Measurements from ENCODE around the gene TRIM44. TPM values are rescaled to one million over a fixed set of nuclear protein-coding genes. Genes with fewer than 3 reads are reported as not detected.

Gene TRIM44
- total RNA-seq, 1 donor from 2014 or later = 67.0 TPM

- Mint-ChIP-seq H3K4me3 (no peak overlapping the region), H3K9me3 (no peaks in the 10 kb centered on the region), H3K27ac (no peak overlapping the region), H3K4me1 (peaks cover 3% of the 10 kb centered on the region), H3K27me3 (no peaks in the 10 kb centered on the region), H3K36me3 (ENCODE audit: low read depth) (peaks cover 33% of the 10 kb centered on the region)
- intact Hi-C loops (cut with micrococcal nuclease) = no loop called here
- CTCF ChIA-PET = interaction anchor here (1.2 kb wide), 1 partner anchor 30 kb away, joined by 4 read pairs; no protein-coding TSS in a partner anchor
- no peak for ATAC-seq (ENCODE audit: low read depth)
- DNase-seq = no peak
- POLR2A ChIA-PET = interaction anchor here (0.6 kb wide), 1 partner anchor 307 kb away, joined by 3 read pairs; no protein-coding TSS in a partner anchor
- TF ChIP-seq, protein P1, sequence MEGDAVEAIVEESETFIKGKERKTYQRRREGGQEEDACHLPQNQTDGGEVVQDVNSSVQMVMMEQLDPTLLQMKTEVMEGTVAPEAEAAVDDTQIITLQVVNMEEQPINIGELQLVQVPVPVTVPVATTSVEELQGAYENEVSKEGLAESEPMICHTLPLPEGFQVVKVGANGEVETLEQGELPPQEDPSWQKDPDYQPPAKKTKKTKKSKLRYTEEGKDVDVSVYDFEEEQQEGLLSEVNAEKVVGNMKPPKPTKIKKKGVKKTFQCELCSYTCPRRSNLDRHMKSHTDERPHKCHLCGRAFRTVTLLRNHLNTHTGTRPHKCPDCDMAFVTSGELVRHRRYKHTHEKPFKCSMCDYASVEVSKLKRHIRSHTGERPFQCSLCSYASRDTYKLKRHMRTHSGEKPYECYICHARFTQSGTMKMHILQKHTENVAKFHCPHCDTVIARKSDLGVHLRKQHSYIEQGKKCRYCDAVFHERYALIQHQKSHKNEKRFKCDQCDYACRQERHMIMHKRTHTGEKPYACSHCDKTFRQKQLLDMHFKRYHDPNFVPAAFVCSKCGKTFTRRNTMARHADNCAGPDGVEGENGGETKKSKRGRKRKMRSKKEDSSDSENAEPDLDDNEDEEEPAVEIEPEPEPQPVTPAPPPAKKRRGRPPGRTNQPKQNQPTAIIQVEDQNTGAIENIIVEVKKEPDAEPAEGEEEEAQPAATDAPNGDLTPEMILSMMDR (IDR thresholded peaks at IDR 0.05) = no peak
Measured at GRCh38 chr11:35792148-35792845, 129.7 kb downstream of the TRIM44 start.

DNA sequence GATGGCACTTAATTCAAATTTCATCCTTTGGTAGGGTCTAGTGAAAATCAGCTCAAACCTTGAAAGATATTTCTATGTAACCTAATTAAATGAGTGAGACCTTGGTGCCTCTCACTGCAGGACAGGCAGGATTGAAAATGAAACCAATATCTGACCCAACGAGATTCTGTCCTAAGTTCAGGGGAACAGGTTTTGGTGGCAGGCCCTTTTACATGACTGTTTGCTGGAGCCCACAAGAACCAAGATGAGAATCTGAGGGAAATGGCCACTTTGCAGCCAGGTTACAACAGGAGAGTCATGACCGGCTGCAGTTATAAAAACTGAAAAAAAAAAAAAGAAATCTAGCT is 130.2 kb downstream of the TRIM44 start:
- ChIA-PET POLR2A (interaction anchor here (0.6 kb wide), 1 partner anchor 18 kb away, joined by 3 read pairs; no protein-coding TSS in a partner anchor), CTCF (no interaction called here)
- Mint-ChIP-seq H3K36me3 (ENCODE audit: low read depth) (peaks cover 33% of the 10 kb centered on the region), H3K9me3 (no peaks in the 10 kb centered on the region), H3K4me1 (peaks cover 3% of the 10 kb centered on the region), H3K4me3 (no peak overlapping the region), H3K27ac (no peak overlapping the region), H3K27me3 (no peaks in the 10 kb centered on the region)
- ATAC-seq (ENCODE audit: low read depth) = no peak
- intact Hi-C loops (cut with micrococcal nuclease) = no loop called here
- DNase-seq = no peak
- TF ChIP-seq, protein P1 (IDR thresholded peaks at IDR 0.05) = no peak

DNA sequence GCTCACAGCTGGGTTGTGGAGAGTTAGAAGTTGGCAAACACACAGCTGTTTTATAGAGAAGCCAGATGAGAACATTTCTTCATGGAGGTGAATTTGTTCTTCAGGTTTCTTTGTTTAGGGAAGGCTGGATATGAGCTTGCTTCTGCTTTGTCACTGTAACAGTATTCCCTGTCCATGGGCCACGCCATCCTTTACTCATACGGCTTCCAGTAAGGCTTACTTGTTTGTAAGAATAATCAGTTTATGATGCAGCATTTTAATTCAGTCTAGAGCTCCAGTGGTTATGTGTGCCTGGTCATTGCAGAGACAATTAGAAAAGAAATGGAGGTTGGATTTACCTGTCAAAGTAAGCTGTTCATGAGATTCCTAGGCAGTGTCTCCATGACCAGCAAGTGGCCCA is 131.8 kb downstream of the TRIM44 start:
- H3K27me3 Mint-ChIP-seq = no peaks in the 10 kb centered on the region
- POLR2A ChIA-PET = no interaction called here
- TF ChIP-seq, protein P1 (IDR thresholded peaks at IDR 0.05) = no peak
- no peaks in the 10 kb centered on the region for H3K4me1 Mint-ChIP-seq
- H3K4me3 Mint-ChIP-seq = no peak overlapping the region
- intact Hi-C loops (cut with micrococcal nuclease) = no loop called here
- no peaks in the 10 kb centered on the region for H3K9me3 Mint-ChIP-seq
- DNase-seq (no peak), ATAC-seq (ENCODE audit: low read depth) (no peak)
- H3K36me3 Mint-ChIP-seq (ENCODE audit: low read depth) = peaks cover 34% of the 10 kb centered on the region
- no peak overlapping the region for H3K27ac Mint-ChIP-seq
- CTCF ChIA-PET = no interaction called here

DNA sequence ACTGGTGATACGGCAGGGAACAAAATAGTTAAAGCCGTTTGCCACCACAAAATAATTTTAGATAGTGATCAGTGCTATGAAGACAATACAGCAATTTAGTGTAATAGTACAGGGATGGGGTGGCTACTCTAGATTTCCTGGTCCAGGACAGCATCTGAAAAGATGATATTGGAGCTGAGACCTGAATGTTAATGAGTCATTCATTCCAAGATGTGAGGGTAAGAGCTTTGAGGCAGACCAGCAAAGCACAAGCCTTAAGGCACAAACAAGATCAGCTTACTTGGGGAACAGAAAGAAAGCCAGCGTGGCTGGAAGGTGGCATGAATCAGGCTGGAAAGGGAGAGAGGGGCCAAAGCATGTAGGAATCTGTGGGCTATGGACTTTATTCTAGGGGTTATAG is 132.3 kb downstream of the TRIM44 start:
- Mint-ChIP-seq H3K27me3 (no peaks in the 10 kb centered on the region), H3K36me3 (ENCODE audit: low read depth) (peaks cover 38% of the 10 kb centered on the region), H3K4me3 (no peak overlapping the region), H3K4me1 (peaks cover under 1% of the 10 kb centered on the region), H3K9me3 (no peaks in the 10 kb centered on the region), H3K27ac (no peak overlapping the region)
- no peak for DNase-seq
- ATAC-seq (ENCODE audit: low read depth) = no peak
- ChIA-PET CTCF (no interaction called here), POLR2A (no interaction called here)
- TF ChIP-seq, protein P1 (IDR thresholded peaks at IDR 0.05) = no peak
- intact Hi-C loops (cut with micrococcal nuclease) = no loop called here

GRCh38 chr11:35796562-35796961 is 134.0 kb downstream of the TRIM44 start:
- intact Hi-C loops (cut with micrococcal nuclease) = no loop called here
- peaks cover 37% of the 10 kb centered on the region for H3K36me3 Mint-ChIP-seq (ENCODE audit: low read depth)
- peaks cover 15% of the 10 kb centered on the region for H3K4me1 Mint-ChIP-seq
- no peaks in the 10 kb centered on the region for H3K27me3 Mint-ChIP-seq
- ChIA-PET CTCF (no interaction called here), POLR2A (no interaction called here)
- DNase-seq = no peak
- H3K4me3 Mint-ChIP-seq = no peak overlapping the region
- TF ChIP-seq, protein P1 (IDR thresholded peaks at IDR 0.05) = no peak
- ATAC-seq (ENCODE audit: low read depth) = no peak
- H3K9me3 Mint-ChIP-seq = no peaks in the 10 kb centered on the region
- H3K27ac Mint-ChIP-seq = no peak overlapping the region

Data from activated B cell treated with CpG ODN at 0.5 μM for 24 hours (primary cell).